Activated CD4-positive, alpha-beta T cell treated with anti-CD3 and anti-CD28 coated beads for 24 hours (primary cell): ENCODE results near the gene LAMA5.

Experiments used
- DNase-seq, 2 donors: peaks; one replicate each; pipeline ENCODE4 v3.0.0-alpha.2; 2020; ENCODE audit warnings: low read depth in 2 of 2

LAMA5 gene, protein sequence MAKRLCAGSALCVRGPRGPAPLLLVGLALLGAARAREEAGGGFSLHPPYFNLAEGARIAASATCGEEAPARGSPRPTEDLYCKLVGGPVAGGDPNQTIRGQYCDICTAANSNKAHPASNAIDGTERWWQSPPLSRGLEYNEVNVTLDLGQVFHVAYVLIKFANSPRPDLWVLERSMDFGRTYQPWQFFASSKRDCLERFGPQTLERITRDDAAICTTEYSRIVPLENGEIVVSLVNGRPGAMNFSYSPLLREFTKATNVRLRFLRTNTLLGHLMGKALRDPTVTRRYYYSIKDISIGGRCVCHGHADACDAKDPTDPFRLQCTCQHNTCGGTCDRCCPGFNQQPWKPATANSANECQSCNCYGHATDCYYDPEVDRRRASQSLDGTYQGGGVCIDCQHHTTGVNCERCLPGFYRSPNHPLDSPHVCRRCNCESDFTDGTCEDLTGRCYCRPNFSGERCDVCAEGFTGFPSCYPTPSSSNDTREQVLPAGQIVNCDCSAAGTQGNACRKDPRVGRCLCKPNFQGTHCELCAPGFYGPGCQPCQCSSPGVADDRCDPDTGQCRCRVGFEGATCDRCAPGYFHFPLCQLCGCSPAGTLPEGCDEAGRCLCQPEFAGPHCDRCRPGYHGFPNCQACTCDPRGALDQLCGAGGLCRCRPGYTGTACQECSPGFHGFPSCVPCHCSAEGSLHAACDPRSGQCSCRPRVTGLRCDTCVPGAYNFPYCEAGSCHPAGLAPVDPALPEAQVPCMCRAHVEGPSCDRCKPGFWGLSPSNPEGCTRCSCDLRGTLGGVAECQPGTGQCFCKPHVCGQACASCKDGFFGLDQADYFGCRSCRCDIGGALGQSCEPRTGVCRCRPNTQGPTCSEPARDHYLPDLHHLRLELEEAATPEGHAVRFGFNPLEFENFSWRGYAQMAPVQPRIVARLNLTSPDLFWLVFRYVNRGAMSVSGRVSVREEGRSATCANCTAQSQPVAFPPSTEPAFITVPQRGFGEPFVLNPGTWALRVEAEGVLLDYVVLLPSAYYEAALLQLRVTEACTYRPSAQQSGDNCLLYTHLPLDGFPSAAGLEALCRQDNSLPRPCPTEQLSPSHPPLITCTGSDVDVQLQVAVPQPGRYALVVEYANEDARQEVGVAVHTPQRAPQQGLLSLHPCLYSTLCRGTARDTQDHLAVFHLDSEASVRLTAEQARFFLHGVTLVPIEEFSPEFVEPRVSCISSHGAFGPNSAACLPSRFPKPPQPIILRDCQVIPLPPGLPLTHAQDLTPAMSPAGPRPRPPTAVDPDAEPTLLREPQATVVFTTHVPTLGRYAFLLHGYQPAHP (N-terminal part only)

DNA sequence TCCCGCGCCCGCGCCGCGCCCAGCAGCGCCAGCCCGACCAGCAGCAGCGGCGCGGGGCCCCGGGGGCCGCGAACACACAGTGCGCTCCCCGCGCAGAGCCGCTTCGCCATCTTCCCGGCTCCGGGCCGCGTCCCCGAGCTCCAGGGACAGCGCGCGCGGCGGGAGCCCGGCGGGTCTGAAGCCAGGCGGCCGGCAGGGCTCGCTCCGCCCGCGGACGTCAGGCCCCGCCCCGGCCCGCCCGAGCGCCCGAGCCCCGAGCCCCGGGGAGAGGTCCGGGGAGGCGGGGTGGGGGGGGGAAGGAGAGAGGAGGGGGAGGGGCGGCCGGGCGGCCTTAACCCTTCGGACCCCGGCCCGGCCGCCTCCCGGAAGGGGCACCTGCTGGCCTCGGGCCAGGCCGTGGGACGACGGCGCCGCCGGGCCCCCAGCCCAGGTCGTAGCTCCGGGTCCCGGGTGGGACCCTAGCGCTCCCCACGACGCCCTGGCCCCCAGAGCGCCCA lies at the start of gene LAMA5:
LAMA5 (minus strand) TSS at position 177 of the 497 bp plus-strand sequence; CDS start at position 110, 67 bp downstream.
- DNase-seq, result no peak

DNA sequence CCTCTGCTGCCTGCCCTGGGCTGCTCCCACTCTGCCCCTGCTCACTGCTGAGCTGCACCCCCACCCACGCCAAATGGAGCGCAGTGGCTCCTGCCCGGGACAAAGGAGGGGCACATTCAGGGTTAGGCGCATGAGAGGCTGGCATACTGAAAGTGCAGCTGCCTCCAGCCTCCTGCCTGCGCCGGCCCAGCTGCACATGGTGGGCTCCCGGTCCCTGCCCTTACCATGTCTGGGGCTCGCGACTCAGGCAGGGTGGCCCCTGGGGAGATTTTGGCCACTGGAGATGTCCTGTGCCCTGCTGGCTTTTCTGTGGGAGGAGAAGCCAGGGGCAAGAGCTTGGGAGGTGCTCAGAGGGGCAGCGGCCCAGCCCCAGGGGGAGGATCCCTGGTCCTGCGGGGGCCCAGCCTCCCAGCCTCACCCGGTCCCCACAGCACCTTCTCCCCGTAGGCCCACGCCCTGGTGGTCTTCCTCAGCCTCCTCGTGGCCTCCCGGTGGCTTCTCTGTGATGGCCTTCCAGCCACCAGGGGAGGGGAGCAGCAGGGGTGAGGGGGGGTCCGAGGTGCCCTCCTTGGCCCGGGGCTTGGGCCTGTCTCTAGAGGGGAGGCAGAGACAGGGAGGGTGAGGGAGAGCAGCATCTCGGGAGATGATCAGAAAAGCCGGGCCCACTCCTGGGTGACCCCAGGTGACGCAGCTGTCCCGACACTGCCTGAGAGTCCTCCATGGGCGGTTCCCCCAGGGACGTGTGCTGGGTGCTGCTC lies 48.4 kb upstream of the LAMA5 start:
- DNase-seq, result no peak

DNA sequence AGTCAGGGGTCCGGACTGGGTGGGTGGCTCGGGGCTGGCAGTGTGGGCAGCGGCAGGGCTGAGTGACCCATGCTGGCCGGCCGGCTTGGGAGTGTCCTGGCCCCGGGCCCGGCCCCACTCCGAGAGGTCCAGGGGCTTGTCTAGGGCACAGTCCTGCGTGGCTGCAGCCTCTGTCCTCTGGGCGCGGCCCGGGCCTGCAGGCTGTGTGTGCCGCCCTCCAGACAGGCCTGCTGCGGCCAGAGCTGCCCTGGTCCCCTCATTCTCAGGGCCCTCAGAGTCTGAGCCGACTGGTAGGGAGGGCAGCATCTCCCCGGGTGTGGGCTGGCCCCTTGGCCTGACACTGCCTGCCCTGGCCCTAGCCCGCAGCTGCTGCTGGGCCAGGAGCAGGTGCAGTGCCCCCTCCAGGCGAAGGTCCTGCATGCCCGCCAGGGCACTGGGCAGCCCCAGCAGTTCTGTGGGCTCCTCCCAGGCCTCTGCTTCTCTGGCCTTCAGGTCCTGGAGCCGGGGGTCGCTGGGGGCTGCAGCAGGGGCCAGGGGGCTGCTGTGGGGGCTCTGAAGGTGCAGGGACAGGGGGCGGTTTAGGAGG lies 46.9 kb upstream of the LAMA5 start:
- DNase-seq, result no peak

DNA sequence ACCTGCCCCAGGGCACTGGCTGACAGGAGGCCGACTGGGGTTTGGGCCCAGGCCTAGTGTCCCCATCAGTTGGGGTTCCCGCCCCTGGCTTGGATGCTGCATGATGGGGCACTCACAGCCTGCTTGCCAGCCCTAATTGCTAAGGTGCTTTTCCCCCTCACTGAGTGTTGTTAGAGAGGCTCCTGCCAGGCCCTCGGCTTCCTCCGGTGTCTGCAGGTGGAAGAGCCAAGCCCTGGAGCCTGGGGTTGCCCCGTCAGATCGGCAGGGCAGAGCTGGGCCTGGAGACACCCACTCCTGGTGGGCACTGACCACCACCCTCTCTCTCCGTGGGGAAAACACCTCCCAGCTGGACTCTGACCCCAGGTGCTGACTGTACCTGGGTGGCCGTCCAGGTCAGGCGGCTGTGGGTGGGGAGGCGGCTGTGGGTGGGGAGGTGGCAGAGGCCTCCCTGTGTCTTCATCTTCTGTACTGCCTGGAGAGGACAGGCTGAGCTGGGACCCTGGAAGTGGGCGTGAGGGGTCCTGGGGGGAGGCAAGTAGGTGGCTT lies 46.0 kb upstream of the LAMA5 start:
- no peak for DNase-seq

DNA sequence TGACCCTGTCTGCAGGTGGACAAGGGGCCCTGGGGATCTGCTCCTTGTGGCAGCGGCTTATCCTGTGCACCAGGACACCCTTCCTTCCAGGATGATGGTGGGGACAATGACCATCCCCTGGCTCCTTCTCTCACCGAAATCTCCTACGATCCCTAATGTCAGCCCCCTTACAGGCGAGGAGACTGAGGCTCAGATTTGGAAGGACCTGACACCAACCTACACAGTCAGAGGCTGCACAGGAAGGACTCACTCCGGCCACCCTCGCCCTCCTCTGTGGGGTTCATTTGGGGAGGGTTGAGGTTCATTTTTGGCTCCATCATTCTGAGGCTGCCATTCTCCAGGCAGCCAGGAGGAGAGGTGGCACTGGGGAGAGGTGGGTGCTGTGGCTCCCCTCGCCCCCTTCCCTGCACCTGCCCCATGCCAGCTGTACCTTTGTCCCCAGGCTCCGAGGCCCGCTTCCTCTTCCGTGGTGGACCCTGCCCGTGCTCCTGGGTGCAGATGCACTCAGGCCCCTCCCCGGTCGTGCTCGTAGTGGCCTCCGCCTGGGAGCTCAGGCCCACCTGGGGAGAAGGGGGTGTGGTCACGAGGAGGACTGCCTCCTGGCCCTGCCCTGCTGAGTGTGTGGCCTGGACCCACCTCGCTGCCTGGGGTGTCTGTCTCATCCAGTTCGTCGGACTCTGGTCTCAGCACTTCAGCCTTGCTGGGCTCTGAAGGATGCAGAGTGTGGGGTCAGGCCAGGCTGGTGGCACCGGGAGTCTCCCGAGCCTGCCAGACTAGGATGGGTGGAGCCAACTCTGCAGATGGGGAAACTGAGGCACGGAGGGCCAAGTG lies 45.3 kb upstream of the LAMA5 start:
- no peak for DNase-seq

DNA sequence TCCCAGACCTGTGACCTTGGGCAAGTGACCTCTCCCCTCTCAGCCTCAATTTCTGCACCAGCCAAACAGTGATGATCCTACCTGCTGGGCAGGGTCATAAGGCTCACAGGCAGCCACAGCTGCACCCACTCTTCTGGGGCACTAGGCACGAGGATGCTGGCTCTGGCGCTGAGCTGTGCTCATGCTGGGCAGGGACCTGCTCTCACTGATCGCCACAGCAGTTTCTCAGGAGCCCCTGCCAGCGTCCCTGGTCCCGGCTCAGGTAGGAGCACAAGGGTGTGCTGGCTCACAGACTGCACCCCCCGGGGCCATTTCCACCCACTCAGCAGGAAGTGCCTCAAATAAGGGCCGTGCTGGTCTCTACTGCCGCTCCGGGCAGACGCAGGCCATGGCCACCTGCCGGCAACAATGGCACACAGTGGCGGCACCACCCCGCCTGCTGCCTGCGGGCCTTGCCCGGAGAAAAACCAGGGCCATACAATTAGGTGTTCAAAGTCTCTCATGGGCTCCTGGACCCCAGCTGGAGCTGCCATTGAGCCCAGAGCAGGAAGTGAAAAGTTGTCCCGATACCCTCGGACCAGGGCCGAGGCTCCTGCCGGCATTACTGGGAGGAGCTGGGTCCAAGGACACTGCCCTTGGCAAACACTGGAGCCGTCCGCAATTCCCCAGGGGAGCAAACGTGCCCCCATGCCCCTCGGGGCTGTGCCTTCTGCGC lies 44.5 kb upstream of the LAMA5 start:
- no peak for DNase-seq

DNA sequence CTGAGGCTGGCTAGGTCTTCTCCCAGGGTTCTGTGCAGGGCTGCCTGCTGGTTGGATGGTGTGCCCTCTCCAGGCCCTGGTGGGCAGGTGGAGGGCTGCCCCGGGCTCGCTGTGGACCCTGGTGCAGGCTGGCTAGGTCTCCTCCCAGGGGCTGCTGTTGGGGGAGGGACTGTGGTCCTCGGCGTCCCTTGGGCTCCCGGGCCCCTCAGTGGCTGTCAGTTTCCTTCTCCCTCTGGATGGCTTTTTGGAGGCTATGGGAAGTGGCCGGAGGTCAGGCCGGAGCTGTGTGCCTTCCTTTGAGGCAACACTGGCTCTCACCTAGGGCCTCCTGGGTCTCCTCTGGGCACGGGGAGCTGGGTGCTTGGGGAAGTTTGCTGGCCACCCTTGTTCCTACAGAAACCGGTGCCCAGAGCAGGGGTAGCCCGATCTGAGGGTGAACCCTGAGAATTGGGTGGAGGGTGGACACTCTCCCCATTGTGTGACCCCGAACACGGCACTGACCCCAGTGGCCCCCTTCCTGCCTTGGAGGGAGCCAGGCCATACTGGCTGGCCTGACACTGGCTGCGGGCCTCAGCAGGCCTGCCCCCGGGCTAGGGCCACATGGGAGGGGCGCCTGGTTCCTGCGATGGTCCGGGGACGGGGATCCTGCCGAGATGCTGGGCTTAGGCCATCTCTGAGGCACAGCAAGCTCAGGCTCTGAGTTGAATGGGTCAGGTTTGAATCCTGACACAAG lies 43.8 kb upstream of the LAMA5 start:
- DNase-seq, result no peak

DNA sequence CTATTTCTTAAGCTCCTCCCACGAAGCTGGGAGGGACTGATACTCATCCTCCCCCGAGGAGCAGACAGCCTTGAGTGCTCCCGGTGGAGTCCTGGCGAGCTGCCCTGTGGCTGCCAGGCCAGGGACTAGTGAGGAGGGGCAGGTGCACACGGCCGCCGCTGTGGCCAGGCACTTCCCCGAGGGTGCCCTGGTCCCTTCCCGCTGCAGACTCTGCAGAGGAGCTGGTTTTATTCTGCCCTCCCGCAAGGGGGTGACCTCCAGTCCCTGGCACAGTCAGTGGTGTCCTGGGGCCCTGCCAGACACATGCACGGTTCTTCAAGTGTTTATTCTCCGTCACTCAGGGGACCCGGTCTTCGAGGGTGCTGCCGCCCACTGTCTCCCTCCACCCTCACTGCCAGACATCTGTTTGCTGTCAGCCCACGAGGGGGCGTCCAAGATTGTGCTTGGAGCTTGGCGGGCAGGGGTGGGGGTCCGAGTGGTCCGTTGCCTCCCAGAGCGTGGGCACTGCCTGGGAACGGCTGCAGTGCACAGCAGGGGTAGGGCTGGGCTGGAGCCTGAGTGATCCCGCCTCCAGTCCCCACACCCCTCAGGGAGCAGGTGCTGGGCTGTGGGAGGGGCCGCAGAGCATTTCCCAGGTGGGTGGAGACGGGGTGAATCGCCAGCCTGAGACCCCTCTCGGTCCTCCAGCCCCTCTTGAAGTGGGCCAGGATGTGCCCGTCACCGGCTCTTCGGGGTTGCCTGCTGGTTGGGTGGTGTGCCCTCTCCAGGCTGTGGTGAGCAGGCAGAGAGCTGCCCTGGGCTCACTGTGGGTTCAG lies 43.0 kb upstream of the LAMA5 start:
- no peak for DNase-seq

DNA sequence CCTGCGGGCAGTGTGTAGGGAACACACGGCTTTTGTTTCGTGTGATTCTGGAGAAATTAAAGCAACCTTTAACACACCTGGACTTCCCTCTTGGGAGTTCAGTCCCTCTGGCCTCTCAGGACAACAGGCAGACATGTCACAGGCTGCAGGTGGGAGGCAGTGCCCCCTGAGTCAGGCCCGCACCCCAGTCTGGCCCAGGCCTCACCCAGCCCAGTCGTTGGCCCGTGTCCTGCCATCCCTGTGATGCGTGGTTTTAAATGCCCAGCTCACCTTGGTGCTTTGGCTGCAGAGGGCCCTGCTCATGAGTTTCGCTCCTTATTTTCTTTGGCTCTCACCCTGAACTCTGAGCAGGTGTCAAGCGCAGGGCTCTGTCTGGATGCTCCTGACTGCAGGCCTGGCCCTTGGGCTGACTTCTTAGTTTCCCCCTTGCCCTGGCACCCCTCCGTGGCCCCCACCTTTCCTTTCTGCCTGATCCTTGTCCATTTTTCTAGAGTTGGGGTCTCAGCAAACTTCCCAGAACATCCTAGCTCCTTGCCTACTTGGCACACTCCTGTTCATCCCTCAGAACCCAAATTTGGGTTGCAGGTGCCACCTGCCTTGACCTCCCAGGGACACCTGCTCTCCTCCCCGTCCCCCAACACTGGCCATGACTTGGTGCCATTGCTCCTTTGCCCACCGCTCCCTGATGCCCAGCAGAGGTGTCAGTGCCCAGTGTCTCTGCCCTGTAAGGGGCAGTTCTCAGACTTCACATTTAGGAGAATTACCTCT lies 42.2 kb upstream of the LAMA5 start:
- DNase-seq, result no peak

DNA sequence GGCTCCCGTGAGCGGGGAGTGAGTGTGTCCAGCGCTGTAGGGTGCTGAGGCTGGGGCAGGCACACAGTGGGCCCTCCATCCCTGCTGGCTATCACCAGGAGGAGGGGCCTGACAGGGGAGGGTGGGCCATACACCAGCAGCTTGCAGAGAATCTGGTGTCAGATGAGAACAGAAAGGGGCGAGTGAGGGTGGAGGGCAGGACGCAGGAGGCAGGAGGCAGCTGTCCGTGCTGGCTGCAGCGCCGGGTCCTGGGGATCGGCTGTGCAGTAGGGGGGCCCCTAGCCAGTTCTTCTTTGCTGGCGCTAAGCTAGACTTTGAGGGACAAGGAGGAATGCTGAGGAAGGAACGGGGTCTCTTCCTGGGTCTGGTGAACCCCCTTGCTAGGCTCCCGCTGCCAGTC lies 41.5 kb upstream of the LAMA5 start:
- DNase-seq, result no peak

DNA sequence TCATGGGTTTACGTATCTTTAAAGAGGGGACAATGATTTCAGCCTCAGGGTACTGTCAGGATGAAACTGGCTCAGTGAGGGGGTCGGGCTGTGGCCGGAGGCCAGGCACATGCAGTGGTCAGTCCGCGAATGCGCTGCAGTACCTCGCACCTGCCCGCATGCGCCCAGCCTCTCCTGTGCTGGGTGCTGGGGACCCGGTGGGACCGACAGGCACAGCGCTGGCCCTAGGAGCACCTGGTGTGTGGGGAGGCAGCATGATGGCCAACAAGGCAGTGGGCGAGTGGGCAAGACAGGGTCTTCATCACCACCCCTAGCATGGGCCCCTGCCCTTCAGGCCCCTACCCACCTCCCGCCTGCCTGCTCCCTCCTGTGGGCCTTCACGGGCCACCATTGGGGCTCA lies 40.9 kb upstream of the LAMA5 start:
- no peak for DNase-seq

DNA sequence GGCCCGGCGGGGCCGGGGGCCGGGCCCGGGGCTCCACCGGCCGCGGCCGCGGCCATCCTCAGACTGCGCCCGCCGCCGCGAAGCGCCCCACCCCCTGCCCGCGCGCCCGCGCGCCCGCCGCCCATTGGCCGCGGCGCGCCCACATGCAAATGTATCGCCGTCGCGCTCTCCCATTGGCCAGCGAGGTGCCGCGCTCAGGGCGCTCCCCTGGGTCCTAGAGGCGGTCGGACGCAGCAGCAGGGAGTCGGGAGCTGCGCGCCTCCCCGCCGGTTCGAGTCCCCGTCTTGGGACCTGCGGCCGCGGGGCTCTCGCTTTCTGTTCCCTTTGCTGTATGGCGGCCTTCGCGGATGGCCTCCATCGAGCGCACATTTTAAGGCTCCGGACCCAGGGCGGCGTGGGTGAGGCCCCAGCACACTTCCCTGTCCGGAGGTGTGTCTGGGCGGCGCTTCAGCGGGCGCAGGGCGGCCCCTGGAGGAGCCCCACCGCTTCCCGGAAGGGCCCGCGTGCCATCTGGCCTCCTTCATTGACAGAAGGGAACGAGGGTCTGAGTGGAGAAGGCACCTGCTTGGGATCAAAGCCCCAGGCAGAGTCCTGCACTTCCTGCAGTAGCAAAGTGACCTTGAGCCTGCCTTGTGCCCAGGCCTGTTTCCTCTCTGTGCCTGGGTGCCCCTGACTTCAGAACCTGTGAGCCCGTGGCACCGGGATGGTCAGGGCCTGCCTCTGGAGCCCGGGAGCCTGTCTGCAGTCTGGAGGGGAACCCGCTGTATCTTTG lies 40.3 kb upstream of the LAMA5 start, which contains the start of gene CABLES2:
CABLES2 (minus strand) TSS at position 65 of the 772 bp plus-strand sequence; CDS start at position 56, 9 bp downstream.
- peak; percentile 79 for DNase-seq

DNA sequence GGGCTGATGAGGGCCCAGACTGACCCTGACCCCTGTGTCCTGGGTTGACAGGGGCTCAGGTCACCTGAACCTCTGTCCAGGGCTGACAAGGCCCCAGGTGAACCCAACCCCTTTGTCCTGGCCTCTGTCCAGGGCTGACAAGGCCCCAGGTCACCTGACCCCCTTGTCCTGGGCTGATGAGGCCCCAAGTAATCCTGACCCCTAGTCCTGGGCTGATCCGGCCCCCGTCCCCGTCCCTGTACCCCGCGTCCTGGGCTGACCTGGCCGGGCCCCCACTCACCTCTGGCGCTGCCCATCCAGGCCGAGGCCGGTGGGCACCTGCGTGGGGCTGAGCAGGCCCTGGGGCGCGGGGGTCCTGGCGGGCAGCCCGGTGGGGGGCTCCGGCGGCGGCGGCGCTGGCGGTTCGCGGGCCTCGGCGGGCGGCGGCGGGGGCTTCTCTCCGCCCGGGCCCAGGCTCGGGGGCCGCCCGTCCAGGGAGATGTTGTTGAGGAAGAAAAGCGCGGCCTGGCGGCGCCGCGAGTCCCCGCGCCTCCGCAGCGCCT lies 39.6 kb upstream of the LAMA5 start:
- DNase-seq, result no peak

DNA sequence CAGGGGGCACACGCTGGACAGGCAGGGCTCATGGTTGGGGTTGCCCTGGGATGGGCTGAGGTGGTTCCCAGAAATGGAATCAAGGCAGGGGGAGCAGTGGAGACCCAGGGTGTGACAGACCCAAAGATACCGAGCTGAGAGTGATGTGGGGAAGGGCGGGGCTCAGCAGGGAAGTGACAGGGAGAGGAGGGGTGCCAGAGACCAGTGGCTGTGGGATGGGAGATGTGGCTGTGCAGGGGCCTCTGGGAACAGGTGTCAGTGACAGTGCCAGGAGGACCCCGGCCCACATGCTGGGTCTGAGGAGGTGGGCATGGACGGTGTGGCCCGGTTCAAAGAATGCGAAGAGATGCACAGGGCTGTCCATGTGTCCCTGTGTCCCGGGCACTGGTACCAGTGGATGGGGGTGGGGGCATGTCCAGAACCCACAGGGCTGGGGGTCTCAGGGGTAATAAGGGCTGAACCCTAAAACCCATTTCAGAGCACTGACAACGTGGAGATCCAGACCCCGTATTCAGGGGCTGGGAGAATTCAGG lies 38.9 kb upstream of the LAMA5 start:
- DNase-seq, result no peak
